ENCODE data around the gene A1CF.
"Not testable (repeated sequence)": the region's sequence is repeated elsewhere in the genome, so short reads cannot be mapped to it uniquely, and the experiment has no call there.

A1CF gene

GRCh38 chr10:50885097-50885859, at the start of gene A1CF:
Gene A1CF (minus strand): TSS chr10:50885627. CDS start chr10:50859940, 25,687 bp downstream.
- no peak for DNase-seq (ENCODE audit: low read depth in 1 of 2, low spot score in 1 of 2)
- TF ChIP-seq JUND (IDR thresholded peaks at IDR 0.05; ENCODE audit: low read depth): no peak
- in situ Hi-C loops (cut with HindIII; ENCODE audit: low pct_unique_long_range_greater_than_20kb, low sequenced_read_pairs): no loop called here

DNA sequence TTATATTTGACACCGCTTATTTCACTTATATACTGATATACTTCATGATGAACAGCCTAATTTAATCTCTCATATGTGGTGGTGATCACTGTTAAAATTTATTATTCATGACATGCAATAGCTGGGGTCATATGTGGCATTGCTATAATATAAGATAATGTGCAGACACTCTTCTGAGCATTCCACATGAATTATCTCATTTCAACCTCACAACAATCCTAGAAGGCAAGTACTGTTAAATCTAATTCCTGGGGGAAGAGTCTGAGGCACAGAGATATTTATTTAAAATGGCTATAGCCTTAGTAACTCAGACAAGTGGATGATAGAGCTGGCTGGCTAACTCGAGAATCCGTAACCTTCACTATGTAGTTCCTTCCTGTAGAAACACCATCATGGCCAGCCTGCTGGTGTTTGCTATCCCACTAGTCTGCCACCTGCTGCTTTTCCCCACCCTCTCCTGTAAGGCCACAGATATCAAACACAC, 46.6 kb upstream of the A1CF start:
- no peak for DNase-seq (ENCODE audit: low read depth in 1 of 2, low spot score in 1 of 2)
- in situ Hi-C loops (cut with HindIII; ENCODE audit: low pct_unique_long_range_greater_than_20kb, low sequenced_read_pairs): no loop called here
- TF ChIP-seq JUND (IDR thresholded peaks at IDR 0.05; ENCODE audit: low read depth): no peak

- in situ Hi-C loops (cut with HindIII; ENCODE audit: low pct_unique_long_range_greater_than_20kb, low sequenced_read_pairs): no loop called here
- no peak for DNase-seq (ENCODE audit: low read depth in 1 of 2, low spot score in 1 of 2)
- no peak for TF ChIP-seq JUND (IDR thresholded peaks at IDR 0.05; ENCODE audit: low read depth)
Measured at GRCh38 chr10:50929670-50930069, 44.2 kb upstream of the A1CF start.

- no peak for DNase-seq (ENCODE audit: low read depth in 1 of 2, low spot score in 1 of 2)
Measured at GRCh38 chr10:50928190-50928552, 42.7 kb upstream of the A1CF start.

DNA sequence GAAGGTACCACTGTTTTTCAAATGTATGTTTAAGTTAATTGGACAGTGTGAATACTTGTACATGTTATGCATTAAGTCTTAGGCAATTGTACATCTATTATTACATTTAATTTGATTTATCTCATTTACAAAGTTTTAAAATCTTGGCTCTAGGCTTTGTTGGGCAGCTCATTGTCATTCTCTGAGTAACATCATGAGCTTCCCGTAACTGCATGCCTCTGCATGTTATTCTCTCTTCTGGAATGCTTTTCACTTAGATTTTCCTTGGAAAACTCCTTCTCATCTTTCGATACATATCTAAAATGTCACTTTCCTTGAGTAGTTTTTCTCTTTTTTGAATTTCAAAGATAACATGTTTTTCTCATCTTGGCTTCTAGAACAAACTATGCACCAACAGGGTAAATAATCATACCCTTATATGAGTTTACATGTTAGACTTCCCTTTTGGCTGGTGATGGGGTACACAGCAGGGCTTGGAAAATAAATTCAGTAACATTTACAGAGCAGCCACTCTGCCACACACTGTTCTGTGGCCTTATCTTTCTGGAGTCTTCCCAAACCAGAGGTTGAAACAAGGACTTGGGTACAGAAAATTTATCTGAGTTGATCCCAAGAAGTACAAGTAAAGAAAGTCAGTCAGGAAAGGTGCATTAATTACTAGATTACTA, 42.2 kb upstream of the A1CF start:
- no peak for TF ChIP-seq JUND (IDR thresholded peaks at IDR 0.05; ENCODE audit: low read depth)
- no peak for DNase-seq (ENCODE audit: low read depth in 1 of 2, low spot score in 1 of 2)
- in situ Hi-C loops (cut with HindIII; ENCODE audit: low pct_unique_long_range_greater_than_20kb, low sequenced_read_pairs): no loop called here

More at GRCh38 chr10:50928190-50928552, 42.7 kb upstream of the A1CF start:
- in situ Hi-C loops (cut with HindIII; ENCODE audit: low pct_unique_long_range_greater_than_20kb, low sequenced_read_pairs): no loop called here
- no peak for TF ChIP-seq JUND (IDR thresholded peaks at IDR 0.05; ENCODE audit: low read depth)

DNA sequence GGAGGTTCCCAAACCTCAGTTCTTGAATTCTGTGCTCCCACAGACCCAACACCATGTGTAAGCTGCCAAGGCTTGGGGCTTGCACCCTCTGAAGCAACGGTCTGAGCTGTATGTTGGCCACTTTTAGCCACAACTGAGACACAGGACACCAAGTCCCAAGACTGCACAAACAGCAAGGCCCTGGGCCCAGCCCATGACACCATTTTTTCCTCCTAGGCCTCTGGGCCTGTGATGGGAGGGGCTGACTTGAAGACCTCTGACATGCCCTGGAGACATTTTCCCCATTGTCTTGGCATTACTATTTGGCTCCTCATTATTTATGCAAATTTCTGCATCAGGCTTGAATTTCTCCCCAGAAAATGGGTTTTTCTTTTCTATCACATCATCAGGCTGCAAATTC, 38.0 kb upstream of the A1CF start:
- DNase-seq (ENCODE audit: low read depth in 1 of 2, low spot score in 1 of 2); in situ Hi-C loops (cut with HindIII; ENCODE audit: low pct_unique_long_range_greater_than_20kb, low sequenced_read_pairs): not testable (repeated sequence)

GRCh38 chr10:50919010-50919409, 33.6 kb upstream of the A1CF start:
- no peak for DNase-seq (ENCODE audit: low read depth in 1 of 2, low spot score in 1 of 2)
- in situ Hi-C loops (cut with HindIII; ENCODE audit: low pct_unique_long_range_greater_than_20kb, low sequenced_read_pairs): no loop called here
- TF ChIP-seq JUND (IDR thresholded peaks at IDR 0.05; ENCODE audit: low read depth): no peak

DNA sequence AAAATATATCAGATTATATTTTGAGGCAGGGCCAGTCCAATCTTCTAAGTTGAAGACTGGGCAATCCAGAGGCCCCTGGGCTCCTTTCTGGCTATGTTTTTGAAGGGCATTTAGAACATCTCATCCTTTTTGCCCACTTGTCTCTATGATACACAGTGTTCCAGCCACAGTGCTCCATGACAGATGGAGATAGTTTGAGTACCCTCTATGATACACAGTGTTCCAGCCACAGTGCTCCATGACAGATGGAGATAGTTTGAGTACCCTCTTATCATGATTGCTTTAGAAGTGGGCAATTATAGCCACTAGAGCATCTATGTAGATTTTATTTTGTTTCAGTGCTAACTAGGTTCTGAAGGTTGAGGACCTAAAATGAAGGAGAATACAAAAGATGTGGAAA, 33.1 kb upstream of the A1CF start:
- DNase-seq (ENCODE audit: low read depth in 1 of 2, low spot score in 1 of 2): no peak
- no peak for TF ChIP-seq JUND (IDR thresholded peaks at IDR 0.05; ENCODE audit: low read depth)
- in situ Hi-C loops (cut with HindIII; ENCODE audit: low pct_unique_long_range_greater_than_20kb, low sequenced_read_pairs): no loop called here

GRCh38 chr10:50917486-50917885, 32.1 kb upstream of the A1CF start:
- no peak for TF ChIP-seq JUND (IDR thresholded peaks at IDR 0.05; ENCODE audit: low read depth)
- in situ Hi-C loops (cut with HindIII; ENCODE audit: low pct_unique_long_range_greater_than_20kb, low sequenced_read_pairs): no loop called here
- DNase-seq (ENCODE audit: low read depth in 1 of 2, low spot score in 1 of 2): no peak

DNA sequence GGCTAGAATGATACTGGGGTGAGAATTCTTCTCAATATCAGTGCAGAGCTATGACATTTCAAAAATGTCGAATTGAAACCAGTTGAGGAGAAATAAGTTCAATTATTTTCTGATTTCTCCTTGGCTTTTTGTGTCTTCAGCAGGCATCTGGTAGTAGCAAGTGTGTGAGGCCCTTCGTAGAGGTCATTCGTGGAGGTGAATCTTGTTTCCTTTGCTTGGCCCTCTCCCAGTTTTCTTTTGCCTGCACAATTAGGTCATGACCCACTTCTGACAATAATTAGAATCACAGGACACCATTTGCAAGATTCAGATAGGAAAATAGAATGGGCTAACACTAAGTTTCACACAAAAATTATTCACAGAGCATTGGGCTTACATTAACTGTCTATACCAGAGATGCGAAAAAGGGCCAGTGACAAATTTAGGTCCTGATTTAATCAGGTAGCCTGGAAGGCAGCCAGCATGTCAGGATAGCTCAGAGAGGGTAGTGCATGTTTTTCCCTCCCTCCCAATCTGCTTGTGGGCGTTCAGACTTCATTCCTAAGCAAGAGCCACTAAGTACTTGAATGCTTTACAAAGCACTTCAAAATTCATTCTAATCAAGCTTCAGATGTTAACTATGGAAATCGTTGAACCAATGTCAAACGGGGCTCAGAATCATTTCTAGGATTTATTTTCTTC, 24.0 kb upstream of the A1CF start:
- TF ChIP-seq JUND (IDR thresholded peaks at IDR 0.05; ENCODE audit: low read depth): no peak
- no peak for DNase-seq (ENCODE audit: low read depth in 1 of 2, low spot score in 1 of 2)
- in situ Hi-C loops (cut with HindIII; ENCODE audit: low pct_unique_long_range_greater_than_20kb, low sequenced_read_pairs): no loop called here

DNA sequence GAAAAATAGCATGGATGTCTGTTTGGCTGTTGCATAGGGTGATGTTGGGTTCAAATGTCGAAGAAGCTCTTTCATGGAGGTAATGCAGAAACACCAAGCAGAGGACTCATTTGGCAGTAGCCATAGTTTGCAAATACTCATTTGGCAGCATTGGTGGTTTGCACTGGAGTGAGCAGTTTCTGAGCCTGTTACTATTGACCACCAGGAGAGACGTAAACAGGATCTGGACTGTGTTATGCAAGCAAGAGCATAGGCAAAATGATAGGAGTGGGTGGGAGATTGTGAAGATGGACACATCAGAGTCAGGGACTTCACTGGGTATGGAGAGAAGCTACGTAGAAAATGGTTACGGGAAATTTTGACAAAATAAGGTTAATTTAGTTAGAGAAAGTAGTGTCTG, 22.9 kb upstream of the A1CF start:
- TF ChIP-seq JUND (IDR thresholded peaks at IDR 0.05; ENCODE audit: low read depth): no peak
- in situ Hi-C loops (cut with HindIII; ENCODE audit: low pct_unique_long_range_greater_than_20kb, low sequenced_read_pairs): no loop called here

GRCh38 chr10:50905797-50906196, 20.4 kb upstream of the A1CF start:
- DNase-seq (ENCODE audit: low read depth in 1 of 2, low spot score in 1 of 2); in situ Hi-C loops (cut with HindIII; ENCODE audit: low pct_unique_long_range_greater_than_20kb, low sequenced_read_pairs): not testable (repeated sequence)

More for the DNA sequence above, 22.9 kb upstream of the A1CF start:
- DNase-seq (ENCODE audit: low read depth in 1 of 2, low spot score in 1 of 2): no peak

GRCh38 chr10:50896721-50897120, 11.3 kb upstream of the A1CF start:
- no peak for DNase-seq (ENCODE audit: low read depth in 1 of 2, low spot score in 1 of 2)
- in situ Hi-C loops (cut with HindIII; ENCODE audit: low pct_unique_long_range_greater_than_20kb, low sequenced_read_pairs): no loop called here
- TF ChIP-seq JUND (IDR thresholded peaks at IDR 0.05; ENCODE audit: low read depth): no peak
